Kidney epithelial cell (primary cell): Measurements from ENCODE around the gene ECSIT. TPM values are rescaled to one million over a fixed set of nuclear protein-coding genes. Genes with fewer than 3 reads are reported as not detected.

Source experiments
- DNase-seq: peaks from one replicate; pipeline ENCODE4 v3.0.0-alpha.2; 2010; ENCODE audit warnings: low read depth
- H3K27me3 ChIP-seq: 2 replicates; pipeline ENCODE4 v1.6.0; 2011; ENCODE audit warnings: low read length; ENCODE audit not compliant: control insufficient read depth, insufficient read depth
- H3K36me3 ChIP-seq: 2 replicates; pipeline ENCODE4 v1.5.1; 2011; ENCODE audit warnings: low read length; ENCODE audit not compliant: control insufficient read depth, insufficient read depth
- H3K4me3 ChIP-seq: 2 replicates; pipeline ENCODE4 v1.5.1; 2011; ENCODE audit warnings: low read depth, mild to moderate bottlenecking, control low read depth, low read length
- total RNA-seq: library from RNA; depleted of rRNA; stranded (reverse); fragments of >200 nt; gene quantifications from 2 replicates; pipeline ENCODE4 v1.2.3, GENCODE V29; 2015
- TF ChIP-seq, protein P1 (sequence below): IDR thresholded peaks from 2 replicates; pipeline ENCODE4 v1.5.1; 2011; ENCODE audit warnings: mild to moderate bottlenecking, moderate library complexity, low read length, control low read depth, inconsistent platforms; ENCODE audit not compliant: insufficient read depth, poor library complexity, severe bottlenecking

The ECSIT gene
- total RNA-seq, 1 donor from 2014 or later = 37.4 TPM

- H3K36me3 ChIP-seq = no peaks in the 10 kb centered on the region
- TF ChIP-seq, protein P1, sequence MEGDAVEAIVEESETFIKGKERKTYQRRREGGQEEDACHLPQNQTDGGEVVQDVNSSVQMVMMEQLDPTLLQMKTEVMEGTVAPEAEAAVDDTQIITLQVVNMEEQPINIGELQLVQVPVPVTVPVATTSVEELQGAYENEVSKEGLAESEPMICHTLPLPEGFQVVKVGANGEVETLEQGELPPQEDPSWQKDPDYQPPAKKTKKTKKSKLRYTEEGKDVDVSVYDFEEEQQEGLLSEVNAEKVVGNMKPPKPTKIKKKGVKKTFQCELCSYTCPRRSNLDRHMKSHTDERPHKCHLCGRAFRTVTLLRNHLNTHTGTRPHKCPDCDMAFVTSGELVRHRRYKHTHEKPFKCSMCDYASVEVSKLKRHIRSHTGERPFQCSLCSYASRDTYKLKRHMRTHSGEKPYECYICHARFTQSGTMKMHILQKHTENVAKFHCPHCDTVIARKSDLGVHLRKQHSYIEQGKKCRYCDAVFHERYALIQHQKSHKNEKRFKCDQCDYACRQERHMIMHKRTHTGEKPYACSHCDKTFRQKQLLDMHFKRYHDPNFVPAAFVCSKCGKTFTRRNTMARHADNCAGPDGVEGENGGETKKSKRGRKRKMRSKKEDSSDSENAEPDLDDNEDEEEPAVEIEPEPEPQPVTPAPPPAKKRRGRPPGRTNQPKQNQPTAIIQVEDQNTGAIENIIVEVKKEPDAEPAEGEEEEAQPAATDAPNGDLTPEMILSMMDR = peak; percentile 17
- no peaks in the 10 kb centered on the region for H3K27me3 ChIP-seq
- DNase-seq = peak; percentile 95
- H3K4me3 ChIP-seq = peak within 1 kb of the TSS; percentile 83
These were observed 30.2 kb upstream of the ECSIT start, which contains the start of gene ELOF1 for GRCh38 chr19:11558881-11559828. Gene ELOF1 (minus strand): TSS chr19:11559230. CDS start chr19:11554347, 4,883 bp downstream.

DNA sequence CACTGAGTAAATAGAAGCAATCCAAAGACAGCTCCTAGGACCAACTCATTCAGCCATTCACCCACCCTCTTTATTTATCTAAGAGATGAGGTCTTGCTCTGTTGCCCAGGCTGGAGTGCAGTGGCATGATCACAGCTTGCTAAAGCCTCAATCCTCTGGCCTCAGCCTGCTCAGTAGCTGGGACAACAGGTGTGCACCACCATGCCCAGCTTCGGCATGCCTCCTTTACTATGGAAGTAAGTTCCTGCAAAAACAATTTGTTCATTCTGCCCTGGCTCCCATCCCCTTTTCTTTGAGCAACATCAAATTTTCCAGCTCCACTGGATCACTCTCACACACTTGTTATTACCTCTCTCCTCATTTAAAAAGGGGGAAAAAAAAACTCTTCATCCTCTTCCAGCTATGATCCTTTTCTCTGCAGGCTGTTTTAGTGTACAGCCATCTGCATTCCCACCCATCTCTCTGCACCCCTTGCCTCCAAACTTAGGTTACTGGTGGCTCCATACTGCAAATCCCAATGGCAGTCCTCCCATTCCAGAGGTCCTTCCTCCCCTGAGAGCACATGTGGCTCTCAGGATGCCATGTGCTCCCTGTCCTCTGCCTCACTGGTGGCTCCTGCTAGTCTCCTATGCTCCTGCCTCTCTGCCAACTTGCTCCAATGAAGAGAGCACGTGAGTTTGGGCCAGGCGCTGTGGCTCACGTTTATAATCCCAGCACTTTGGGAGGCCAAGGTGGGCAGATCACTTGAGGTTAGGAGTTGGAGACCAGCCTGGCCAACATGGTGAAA is 27.9 kb upstream of the ECSIT start:
- Histone ChIP-seq H3K27me3 (no peaks in the 10 kb centered on the region), H3K36me3 (peaks cover 1% of the 10 kb centered on the region), H3K4me3 (no peak overlapping the region)
- no peak for DNase-seq
- TF ChIP-seq, protein P1 = no peak

GRCh38 chr19:11555246-11555645 is 26.3 kb upstream of the ECSIT start:
- TF ChIP-seq, protein P1 = no peak
- no peaks in the 10 kb centered on the region for H3K27me3 ChIP-seq

GRCh38 chr19:11554160-11554559 is 25.2 kb upstream of the ECSIT start:
- H3K27me3 ChIP-seq = no peaks in the 10 kb centered on the region
- TF ChIP-seq, protein P1 = no peak
- no peak overlapping the region for H3K4me3 ChIP-seq
- DNase-seq = no peak
- H3K36me3 ChIP-seq = peaks cover 1% of the 10 kb centered on the region

More at GRCh38 chr19:11555246-11555645, 26.3 kb upstream of the ECSIT start:
- peaks cover 1% of the 10 kb centered on the region for H3K36me3 ChIP-seq
- no peak overlapping the region for H3K4me3 ChIP-seq
- no peak for DNase-seq

GRCh38 chr19:11552666-11553372 is 23.9 kb upstream of the ECSIT start:
- DNase-seq = no peak
- TF ChIP-seq, protein P1 = no peak
- Histone ChIP-seq H3K27me3 (no peaks in the 10 kb centered on the region), H3K36me3 (peaks cover 1% of the 10 kb centered on the region), H3K4me3 (no peak overlapping the region)
